GM23338 (cell line): ENCODE data around the gene EHF. TPM values are rescaled to one million over a fixed set of nuclear protein-coding genes. Genes with fewer than 3 reads are reported as not detected.

Experiments used
- ATAC-seq: fragments of 200-7000 bp; cut with Tn5 transposase; 3 replicates; pipeline ENCODE4 v1.9.1; 2020
- DNase-seq: peaks from one replicate; pipeline ENCODE4 v3.0.0-alpha.2; 2015; ENCODE audit warnings: low spot score
- H2AFZ ChIP-seq: fragments of 200-600 bp; sonication (generic); 2 replicates; pipeline ENCODE4 v1.8.0; 2016; ENCODE audit warnings: antibody characterized with exemption, mild to moderate bottlenecking, moderate library complexity
- H3F3A ChIP-seq: fragments of 200-600 bp; sonication (generic); replicated peaks from 2 replicates; pipeline ENCODE4 v1.8.0; 2017; ENCODE audit warnings: antibody characterized with exemption, mixed run types, low read depth
- H3K27ac ChIP-seq: fragments of 200-600 bp; sonication (generic); 2 replicates; pipeline ENCODE4 v1.6.1; 2016; ENCODE audit warnings: low read depth
- H3K27me3 ChIP-seq: fragments of 200-600 bp; sonication (generic); 2 replicates; pipeline ENCODE4 v1.8.0; 2016; ENCODE audit warnings: mild to moderate bottlenecking, mixed run types, moderate library complexity; ENCODE audit not compliant: insufficient read depth
- H3K36me3 ChIP-seq: fragments of 200-600 bp; sonication (generic); 2 replicates; pipeline ENCODE4 v1.8.0; 2016; ENCODE audit warnings: mild to moderate bottlenecking; ENCODE audit not compliant: insufficient read depth
- H3K4me1 ChIP-seq: fragments of 200-600 bp; sonication (generic); 2 replicates; pipeline ENCODE4 v1.8.0; 2016; ENCODE audit warnings: mild to moderate bottlenecking, moderate library complexity; ENCODE audit not compliant: insufficient read depth
- H3K4me2 ChIP-seq: fragments of 200-600 bp; sonication (generic); 2 replicates; pipeline ENCODE4 v1.7.1; 2017; ENCODE audit warnings: mixed run types
- H3K4me3 ChIP-seq: fragments of 200-600 bp; sonication (generic); 2 replicates; pipeline ENCODE4 v1.6.1; 2016; ENCODE audit warnings: mixed run types
- H3K79me2 ChIP-seq: fragments of 200-600 bp; sonication (generic); replicated peaks from 2 replicates; pipeline ENCODE4 v1.8.0; 2017; ENCODE audit warnings: mild to moderate bottlenecking; ENCODE audit not compliant: insufficient read depth
- H3K9me2 ChIP-seq: fragments of 200-600 bp; sonication (generic); 2 replicates; pipeline ENCODE4 v1.8.0; 2017; ENCODE audit not compliant: insufficient read depth
- H4K20me1 ChIP-seq: fragments of 200-600 bp; sonication (generic); replicated peaks from 2 replicates; pipeline ENCODE4 v1.8.0; 2017; ENCODE audit warnings: mild to moderate bottlenecking; ENCODE audit not compliant: insufficient read depth
- H3K27ac Mint-ChIP-seq: 2 replicates; pipeline ENCODE4 v1.8.0; 2020; ENCODE audit warnings: inconsistent platforms, mild to moderate bottlenecking, moderate library complexity, mixed read lengths
- H3K27me3 Mint-ChIP-seq: 3 replicates; pipeline ENCODE4 v1.8.0; 2022; ENCODE audit warnings: low read depth, mild to moderate bottlenecking, moderate library complexity, mixed read lengths, inconsistent platforms; ENCODE audit not compliant: insufficient read depth, poor library complexity
- H3K36me3 Mint-ChIP-seq: 3 replicates; pipeline ENCODE4 v1.8.0; 2021; ENCODE audit warnings: low read depth, mild to moderate bottlenecking, inconsistent platforms, moderate library complexity, mixed read lengths
- H3K4me1 Mint-ChIP-seq: 3 replicates; pipeline ENCODE4 v1.8.0; 2020; ENCODE audit warnings: mild to moderate bottlenecking, inconsistent platforms, mixed read lengths
- H3K4me3 Mint-ChIP-seq: 3 replicates; pipeline ENCODE4 v1.8.0; 2021; ENCODE audit warnings: moderate library complexity, mild to moderate bottlenecking, inconsistent platforms, mixed read lengths
- H3K9me3 Mint-ChIP-seq: 3 replicates; pipeline ENCODE4 v1.8.0; 2020; ENCODE audit warnings: moderate library complexity, mild to moderate bottlenecking, inconsistent platforms, mixed read lengths
- CREB1 ChIP-seq: fragments of 250-450 bp; sonication (Bioruptor Pico); IDR thresholded peaks from 2 replicates; pipeline ENCODE4 v1.5.0; 2020; ENCODE audit warnings: low read depth, mild to moderate bottlenecking, moderate library complexity
- CTCF ChIP-seq, 2 experiments: fragments of 200-600 bp in 1 of 2; sonication (generic) in 1 of 2; conservative IDR thresholded peaks; 2 replicates each; pipeline versions ENCODE4 v1.5.1 to v1.6.1; 2016 to 2017; ENCODE audit warnings: antibody characterized with exemption in 2 of 2, low read depth in 2 of 2, mild to moderate bottlenecking in 2 of 2, moderate library complexity in 1 of 2
- ETS1 ChIP-seq: IDR thresholded peaks from 2 replicates; pipeline ENCODE4 v1.6.1; 2016; ENCODE audit warnings: antibody characterized with exemption
- EZH2 ChIP-seq: fragments of 200-600 bp; sonication (generic); IDR thresholded peaks from one replicate; pipeline ENCODE4 v1.8.0; 2017; ENCODE audit warnings: antibody characterized with exemption, mild to moderate bottlenecking, low read depth; ENCODE audit not compliant: unreplicated experiment
- EZH2phosphoT487 ChIP-seq: fragments of 200-600 bp; sonication (generic); IDR thresholded peaks from one replicate; pipeline ENCODE4 v1.8.1; 2018; ENCODE audit warnings: antibody characterized with exemption; ENCODE audit not compliant: unreplicated experiment
- JUNB ChIP-seq: IDR thresholded peaks from one replicate; pipeline ENCODE4 v1.6.1; 2016; ENCODE audit warnings: antibody characterized with exemption; ENCODE audit not compliant: unreplicated experiment
- NANOG ChIP-seq: IDR thresholded peaks from 2 replicates; pipeline ENCODE4 v1.6.1; 2016; ENCODE audit warnings: antibody characterized with exemption, borderline replicate concordance
- POLR2AphosphoS5 ChIP-seq: IDR thresholded peaks from 2 replicates; pipeline ENCODE4 v1.6.1; 2016; ENCODE audit warnings: antibody characterized with exemption, low read depth
- REST ChIP-seq: IDR thresholded peaks from one replicate; pipeline ENCODE4 v1.6.1; 2018; ENCODE audit warnings: antibody characterized with exemption; ENCODE audit not compliant: unreplicated experiment
- STAT1 ChIP-seq: IDR thresholded peaks from one replicate; pipeline ENCODE4 v1.6.1; 2016; ENCODE audit warnings: antibody characterized with exemption; ENCODE audit not compliant: unreplicated experiment
- ZNF114 ChIP-seq: fragments of 250-450 bp; sonication (Bioruptor Pico); IDR thresholded peaks from 2 replicates; pipeline ENCODE4 v1.5.0; 2020; ENCODE audit warnings: mild to moderate bottlenecking, moderate library complexity
- ZNF331 ChIP-seq: fragments of 250-450 bp; sonication (Bioruptor Pico); IDR thresholded peaks from 2 replicates; pipeline ENCODE4 v1.5.0; 2020; ENCODE audit warnings: low read depth, mild to moderate bottlenecking, moderate library complexity
- polyA plus RNA-seq: library from polyadenylated mRNA; unstranded; fragments of >200 nt; fragmentation: Nextera tagmentation; extraction: Ambion mirVana; gene quantifications from 2 replicates; pipeline ENCODE4 v1.2.1, GENCODE V29; 2016
- total RNA-seq: library from RNA; depleted of rRNA; stranded (reverse); fragments of >200 nt; shearing (Covaris generic); gene quantifications from 2 replicates; pipeline ENCODE4 v1.2.3, GENCODE V29; 2014
- TF ChIP-seq, protein P1 (sequence below): fragments of 250-450 bp; sonication (Bioruptor Pico); IDR thresholded peaks from 2 replicates; pipeline ENCODE4 v1.5.0; 2020; ENCODE audit warnings: mild to moderate bottlenecking, moderate library complexity

Gene EHF
- total and polyA plus RNA-seq, 2 experiments from 2014 or later, result not detected

DNA sequence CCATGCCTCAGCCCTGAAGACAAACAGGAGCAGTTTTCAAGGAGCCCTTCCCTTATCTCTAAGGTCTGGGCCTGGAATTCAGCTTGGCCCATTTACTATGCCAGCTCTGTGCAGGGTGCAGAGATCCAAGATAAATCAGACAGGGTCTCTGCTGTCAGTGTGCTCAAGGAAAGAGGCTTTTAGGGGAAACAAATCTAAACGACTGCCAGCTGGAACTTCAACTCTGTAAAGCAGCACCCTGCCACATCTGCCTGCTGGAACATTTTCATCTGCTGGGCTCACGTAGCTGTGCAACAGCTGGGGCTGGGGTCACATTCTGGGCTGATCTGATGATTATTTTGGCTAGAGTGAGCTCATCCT lies 19.8 kb upstream of the EHF start:
- Histone ChIP-seq H4K20me1 (no peaks in the 10 kb centered on the region), H3K4me1 (no peaks in the 10 kb centered on the region), H3K9me2 (no peaks in the 10 kb centered on the region), H3F3A (no peaks in the 10 kb centered on the region), H2AFZ (no peak overlapping the region; the same call in 1 of the 2 replicates), H3K36me3 (no peaks in the 10 kb centered on the region), H3K27me3 (no peaks in the 10 kb centered on the region), H3K27ac (no peak overlapping the region), H3K4me3 (no peak overlapping the region), H3K4me2 (no peak overlapping the region), H3K79me2 (no peaks in the 10 kb centered on the region)
- DNase-seq, result no peak
- Mint-ChIP-seq H3K36me3 (no peaks in the 10 kb centered on the region), H3K4me1 (no peaks in the 10 kb centered on the region), H3K9me3 (no peaks in the 10 kb centered on the region), H3K27ac (no peak overlapping the region), H3K27me3 (peaks cover 3% of the 10 kb centered on the region), H3K4me3 (no peak overlapping the region)
- TF ChIP-seq ZNF114 (CRISPR knock-in tag) (no peak), EZH2 (no peak), REST (no peak), ZNF331 (no peak), CTCF (conservative IDR thresholded peaks at IDR 0.05; ENCODE audit: low read depth in 2 of 2) (no peak), NANOG (no peak), JUNB (no peak), POLR2AphosphoS5 (no peak), ETS1 (no peak), STAT1 (no peak), CREB1 (CRISPR knock-in tag) (no peak), EZH2phosphoT487 (no peak)
- TF ChIP-seq, protein P1, sequence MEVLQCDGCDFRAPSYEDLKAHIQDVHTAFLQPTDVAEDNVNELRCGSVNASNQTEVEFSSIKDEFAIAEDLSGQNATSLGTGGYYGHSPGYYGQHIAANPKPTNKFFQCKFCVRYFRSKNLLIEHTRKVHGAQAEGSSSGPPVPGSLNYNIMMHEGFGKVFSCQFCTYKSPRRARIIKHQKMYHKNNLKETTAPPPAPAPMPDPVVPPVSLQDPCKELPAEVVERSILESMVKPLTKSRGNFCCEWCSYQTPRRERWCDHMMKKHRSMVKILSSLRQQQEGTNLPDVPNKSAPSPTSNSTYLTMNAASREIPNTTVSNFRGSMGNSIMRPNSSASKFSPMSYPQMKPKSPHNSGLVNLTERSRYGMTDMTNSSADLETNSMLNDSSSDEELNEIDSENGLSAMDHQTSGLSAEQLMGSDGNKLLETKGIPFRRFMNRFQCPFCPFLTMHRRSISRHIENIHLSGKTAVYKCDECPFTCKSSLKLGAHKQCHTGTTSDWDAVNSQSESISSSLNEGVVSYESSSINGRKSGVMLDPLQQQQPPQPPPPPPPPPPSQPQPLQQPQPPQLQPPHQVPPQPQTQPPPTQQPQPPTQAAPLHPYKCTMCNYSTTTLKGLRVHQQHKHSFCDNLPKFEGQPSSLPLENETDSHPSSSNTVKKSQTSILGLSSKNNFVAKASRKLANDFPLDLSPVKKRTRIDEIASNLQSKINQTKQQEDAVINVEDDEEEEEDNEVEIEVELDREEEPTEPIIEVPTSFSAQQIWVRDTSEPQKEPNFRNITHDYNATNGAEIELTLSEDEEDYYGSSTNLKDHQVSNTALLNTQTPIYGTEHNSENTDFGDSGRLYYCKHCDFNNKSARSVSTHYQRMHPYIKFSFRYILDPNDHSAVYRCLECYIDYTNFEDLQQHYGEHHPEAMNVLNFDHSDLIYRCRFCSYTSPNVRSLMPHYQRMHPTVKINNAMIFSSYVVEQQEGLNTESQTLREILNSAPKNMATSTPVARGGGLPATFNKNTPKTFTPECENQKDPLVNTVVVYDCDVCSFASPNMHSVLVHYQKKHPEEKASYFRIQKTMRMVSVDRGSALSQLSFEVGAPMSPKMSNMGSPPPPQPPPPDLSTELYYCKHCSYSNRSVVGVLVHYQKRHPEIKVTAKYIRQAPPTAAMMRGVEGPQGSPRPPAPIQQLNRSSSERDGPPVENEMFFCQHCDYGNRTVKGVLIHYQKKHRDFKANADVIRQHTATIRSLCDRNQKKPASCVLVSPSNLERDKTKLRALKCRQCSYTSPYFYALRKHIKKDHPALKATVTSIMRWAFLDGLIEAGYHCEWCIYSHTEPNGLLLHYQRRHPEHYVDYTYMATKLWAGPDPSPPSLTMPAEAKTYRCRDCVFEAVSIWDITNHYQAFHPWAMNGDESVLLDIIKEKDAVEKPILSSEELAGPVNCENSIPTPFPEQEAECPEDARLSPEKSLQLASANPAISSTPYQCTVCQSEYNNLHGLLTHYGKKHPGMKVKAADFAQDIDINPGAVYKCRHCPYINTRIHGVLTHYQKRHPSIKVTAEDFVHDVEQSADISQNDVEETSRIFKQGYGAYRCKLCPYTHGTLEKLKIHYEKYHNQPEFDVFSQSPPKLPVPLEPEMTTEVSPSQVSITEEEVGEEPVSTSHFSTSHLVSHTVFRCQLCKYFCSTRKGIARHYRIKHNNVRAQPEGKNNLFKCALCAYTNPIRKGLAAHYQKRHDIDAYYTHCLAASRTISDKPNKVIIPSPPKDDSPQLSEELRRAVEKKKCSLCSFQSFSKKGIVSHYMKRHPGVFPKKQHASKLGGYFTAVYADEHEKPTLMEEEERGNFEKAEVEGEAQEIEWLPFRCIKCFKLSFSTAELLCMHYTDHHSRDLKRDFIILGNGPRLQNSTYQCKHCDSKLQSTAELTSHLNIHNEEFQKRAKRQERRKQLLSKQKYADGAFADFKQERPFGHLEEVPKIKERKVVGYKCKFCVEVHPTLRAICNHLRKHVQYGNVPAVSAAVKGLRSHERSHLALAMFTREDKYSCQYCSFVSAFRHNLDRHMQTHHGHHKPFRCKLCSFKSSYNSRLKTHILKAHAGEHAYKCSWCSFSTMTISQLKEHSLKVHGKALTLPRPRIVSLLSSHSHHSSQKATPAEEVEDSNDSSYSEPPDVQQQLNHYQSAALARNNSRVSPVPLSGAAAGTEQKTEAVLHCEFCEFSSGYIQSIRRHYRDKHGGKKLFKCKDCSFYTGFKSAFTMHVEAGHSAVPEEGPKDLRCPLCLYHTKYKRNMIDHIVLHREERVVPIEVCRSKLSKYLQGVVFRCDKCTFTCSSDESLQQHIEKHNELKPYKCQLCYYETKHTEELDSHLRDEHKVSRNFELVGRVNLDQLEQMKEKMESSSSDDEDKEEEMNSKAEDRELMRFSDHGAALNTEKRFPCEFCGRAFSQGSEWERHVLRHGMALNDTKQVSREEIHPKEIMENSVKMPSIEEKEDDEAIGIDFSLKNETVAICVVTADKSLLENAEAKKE (CRISPR knock-in tag), result no peak
- no peak for ATAC-seq
